Lower leg skin (tissue), 3 donors: ENCODE measurements around the gene BAHCC1.

Experiments
- POLR2A ChIP-seq, 2 donors: fragments of 450-650 bp; IDR thresholded peaks; one replicate each; pipeline ENCODE4 v1.6.1; 2016 to 2017; ENCODE audit warnings: antibody characterized with exemption in 2 of 2, mild to moderate bottlenecking in 1 of 2, moderate library complexity in 1 of 2
- TF ChIP-seq, protein P1 (sequence below), 3 donors: fragments of 450-650 bp; IDR thresholded peaks; one replicate each; pipeline ENCODE4 v1.5.1; 2016; ENCODE audit warnings: antibody characterized with exemption in 3 of 3, mild to moderate bottlenecking in 3 of 3, moderate library complexity in 2 of 3

DNA sequence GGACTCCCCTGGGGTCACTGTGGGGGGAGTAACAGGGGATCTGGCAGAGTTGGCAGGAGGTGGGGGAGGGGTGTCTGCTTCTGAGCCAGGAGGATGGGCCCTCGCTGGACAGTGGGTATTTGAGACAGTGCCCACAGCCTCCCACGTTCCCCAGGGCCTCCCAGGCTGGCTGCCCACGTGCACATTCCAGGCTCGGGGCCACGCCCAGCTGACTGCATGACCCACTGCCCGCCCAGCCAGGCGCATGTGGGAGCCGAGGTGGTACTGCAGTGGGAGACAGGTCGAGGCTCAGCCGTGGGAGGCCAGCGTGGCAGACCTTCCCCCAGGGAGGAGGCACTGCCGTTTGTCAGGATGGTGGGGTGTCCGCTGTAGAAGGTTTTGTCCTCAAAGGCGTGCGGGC is 38.8 kb downstream of the BAHCC1 start:
- TF ChIP-seq, protein P1, sequence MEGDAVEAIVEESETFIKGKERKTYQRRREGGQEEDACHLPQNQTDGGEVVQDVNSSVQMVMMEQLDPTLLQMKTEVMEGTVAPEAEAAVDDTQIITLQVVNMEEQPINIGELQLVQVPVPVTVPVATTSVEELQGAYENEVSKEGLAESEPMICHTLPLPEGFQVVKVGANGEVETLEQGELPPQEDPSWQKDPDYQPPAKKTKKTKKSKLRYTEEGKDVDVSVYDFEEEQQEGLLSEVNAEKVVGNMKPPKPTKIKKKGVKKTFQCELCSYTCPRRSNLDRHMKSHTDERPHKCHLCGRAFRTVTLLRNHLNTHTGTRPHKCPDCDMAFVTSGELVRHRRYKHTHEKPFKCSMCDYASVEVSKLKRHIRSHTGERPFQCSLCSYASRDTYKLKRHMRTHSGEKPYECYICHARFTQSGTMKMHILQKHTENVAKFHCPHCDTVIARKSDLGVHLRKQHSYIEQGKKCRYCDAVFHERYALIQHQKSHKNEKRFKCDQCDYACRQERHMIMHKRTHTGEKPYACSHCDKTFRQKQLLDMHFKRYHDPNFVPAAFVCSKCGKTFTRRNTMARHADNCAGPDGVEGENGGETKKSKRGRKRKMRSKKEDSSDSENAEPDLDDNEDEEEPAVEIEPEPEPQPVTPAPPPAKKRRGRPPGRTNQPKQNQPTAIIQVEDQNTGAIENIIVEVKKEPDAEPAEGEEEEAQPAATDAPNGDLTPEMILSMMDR (IDR thresholded peaks at IDR 0.05) = no peak
- TF ChIP-seq POLR2A (IDR thresholded peaks at IDR 0.05) = no peak
